Measurements from ENCODE around the gene NEK11. TPM values are rescaled to one million over a fixed set of nuclear protein-coding genes. Genes with fewer than 3 reads are reported as not detected.
"Not testable (repeated sequence)": the region's sequence is repeated elsewhere in the genome, so short reads cannot be mapped to it uniquely, and the experiment has no call there.

NEK11 gene
- total RNA-seq, 1 experiment from 2014 or later: 10.5 TPM

DNA sequence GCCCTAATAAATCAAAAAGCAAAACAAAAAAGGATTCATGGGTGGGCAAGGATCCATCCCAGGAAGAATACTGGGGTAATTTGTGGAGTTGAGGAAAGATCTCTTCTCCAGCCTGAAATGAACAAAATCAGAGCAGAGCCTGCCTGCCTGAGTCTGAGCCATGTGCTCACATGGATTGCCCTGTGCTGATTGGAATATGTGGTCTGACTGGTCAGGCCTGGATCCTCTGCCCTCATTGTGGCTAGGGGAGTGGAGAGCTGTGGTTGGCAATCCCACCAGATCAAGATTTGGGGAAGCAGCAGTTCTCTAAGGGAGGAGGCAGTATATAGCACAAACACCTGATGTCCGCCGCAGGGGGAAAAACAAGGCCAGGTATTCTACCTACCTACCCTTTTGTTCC lies 348.1 kb downstream of the NEK11 start:
- Histone ChIP-seq H3K27me3 (no peaks in the 10 kb centered on the region), H3K9me3 (no peaks in the 10 kb centered on the region), H3K36me3 (no peaks in the 10 kb centered on the region), H3K4me3 (no peak overlapping the region)
- DNase-seq: no peak

DNA sequence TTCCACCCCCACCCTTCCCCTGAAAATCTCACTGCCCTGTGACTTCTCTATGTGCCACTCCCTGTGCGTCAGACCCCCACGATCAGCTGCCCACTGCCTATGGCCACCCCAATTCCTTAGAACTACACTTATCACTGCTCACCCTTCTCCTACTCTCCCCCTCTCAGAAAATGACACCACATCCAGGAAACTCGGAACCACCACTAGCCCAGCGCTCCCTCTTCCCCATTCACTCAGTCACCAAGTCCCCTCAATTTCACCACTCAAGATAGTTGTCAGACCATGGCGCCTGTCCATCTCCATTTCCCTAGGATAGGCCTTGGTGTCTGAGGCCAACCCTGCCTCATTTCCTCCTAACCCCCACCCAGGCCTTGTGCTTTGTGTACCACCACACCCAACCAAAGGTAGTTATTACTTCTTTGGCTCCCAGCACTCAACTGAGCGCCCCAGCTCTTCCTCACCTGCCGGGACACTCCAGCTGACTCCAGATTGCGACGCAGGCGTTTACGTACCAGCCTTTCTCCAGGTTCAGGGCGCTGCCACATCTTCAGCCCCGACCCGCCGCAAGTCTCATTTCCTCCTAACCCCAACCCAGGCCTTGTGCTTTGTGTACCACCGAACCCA lies 354.3 kb downstream of the NEK11 start:
- peak; percentile 12 for DNase-seq
- peaks cover 14% of the 10 kb centered on the region for H3K36me3 ChIP-seq
- H3K27me3 ChIP-seq, H3K9me3 ChIP-seq: not testable (repeated sequence)
- H3K4me3 ChIP-seq: peak overlapping the region; percentile 81

DNA sequence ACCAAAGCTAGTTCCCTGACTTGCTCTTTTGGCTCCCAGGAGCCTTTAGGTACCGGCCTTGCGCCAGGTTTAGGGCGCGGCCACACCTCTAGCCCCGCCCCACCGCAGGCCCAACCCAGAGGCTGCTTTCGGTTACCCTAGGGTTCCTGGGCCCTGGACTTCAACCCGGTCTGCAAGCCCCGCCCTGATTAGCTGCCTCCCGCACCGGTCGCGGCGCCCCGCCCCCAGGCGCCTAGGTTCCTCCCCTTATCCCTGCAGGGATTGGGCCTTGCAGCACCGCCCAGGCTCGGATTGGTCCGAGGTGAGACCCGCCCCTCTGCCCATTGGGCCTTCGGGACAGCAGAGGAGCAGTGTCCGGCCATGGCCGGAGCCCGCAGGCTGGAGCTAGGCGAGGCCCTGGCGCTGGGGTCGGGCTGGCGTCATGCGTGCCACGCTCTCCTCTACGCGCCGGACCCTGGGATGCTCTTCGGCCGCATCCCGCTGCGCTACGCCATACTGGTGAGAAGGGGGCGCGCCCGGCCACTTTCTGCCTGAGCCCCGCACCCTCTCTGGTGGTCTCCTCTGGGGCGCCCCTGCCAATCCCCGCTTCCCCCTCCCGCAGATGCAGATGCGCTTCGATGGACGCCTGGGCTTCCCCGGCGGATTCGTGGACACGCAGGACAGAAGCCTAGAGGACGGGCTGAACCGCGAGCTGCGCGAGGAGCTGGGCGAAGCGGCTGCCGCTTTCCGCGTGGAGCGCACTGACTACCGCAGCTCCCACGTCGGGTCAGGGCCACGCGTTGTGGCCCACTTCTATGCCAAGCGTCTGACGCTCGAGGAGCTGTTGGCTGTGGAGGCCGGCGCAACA lies 355.0 kb downstream of the NEK11 start, which contains the start of gene NUDT16:
Gene NUDT16, plus strand, starts transcription at position 330 of the 847 bp plus-strand sequence. Its CDS starts 31 bp downstream, at position 361.
- peaks cover 14% of the 10 kb centered on the region for H3K36me3 ChIP-seq
- DNase-seq: peak; percentile 100

DNA sequence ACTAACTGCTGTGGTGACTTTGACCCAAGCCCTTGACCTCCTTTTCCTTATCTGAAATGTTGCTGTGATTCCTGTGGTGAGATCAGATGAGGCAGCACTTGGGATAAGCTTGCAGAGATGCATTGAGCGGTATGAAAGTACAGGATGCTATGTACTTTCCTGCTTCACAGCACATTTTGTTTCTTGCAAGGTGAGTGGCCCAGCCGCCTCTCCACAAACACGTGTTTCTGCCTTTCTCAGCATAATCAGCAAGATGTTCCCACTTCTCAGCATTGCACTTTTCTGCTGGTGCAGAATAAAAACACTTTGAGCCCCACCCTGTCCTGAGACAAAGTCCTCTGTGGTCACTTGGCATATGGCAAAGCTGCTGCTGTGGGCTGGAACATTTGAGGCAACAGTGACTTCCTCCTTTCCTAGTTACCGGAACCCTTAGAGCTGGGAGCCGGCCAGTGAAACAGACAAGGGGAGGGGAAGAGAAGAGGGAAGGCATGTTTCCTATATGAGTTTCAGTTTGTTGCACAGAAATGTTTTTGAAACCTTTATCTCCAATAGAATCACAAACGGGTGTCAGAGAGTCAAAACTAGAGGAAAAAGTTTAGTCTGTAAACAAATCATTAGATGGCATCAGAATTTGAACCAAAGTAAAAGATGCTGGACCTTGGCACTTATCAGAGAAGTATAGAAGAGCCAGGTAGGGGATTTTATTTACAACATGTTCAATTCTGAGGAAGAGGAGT lies 359.9 kb downstream of the NEK11 start:
- Histone ChIP-seq H3K9me3 (no peaks in the 10 kb centered on the region), H3K4me3 (no peak overlapping the region)
- DNase-seq: no peak

More for the DNA sequence above, 355.0 kb downstream of the NEK11 start, which contains the start of gene NUDT16:
- Histone ChIP-seq H3K9me3 (no peaks in the 10 kb centered on the region), H3K4me3 (peak within 1 kb of the TSS; percentile 81), H3K27me3 (no peaks in the 10 kb centered on the region)

DNA sequence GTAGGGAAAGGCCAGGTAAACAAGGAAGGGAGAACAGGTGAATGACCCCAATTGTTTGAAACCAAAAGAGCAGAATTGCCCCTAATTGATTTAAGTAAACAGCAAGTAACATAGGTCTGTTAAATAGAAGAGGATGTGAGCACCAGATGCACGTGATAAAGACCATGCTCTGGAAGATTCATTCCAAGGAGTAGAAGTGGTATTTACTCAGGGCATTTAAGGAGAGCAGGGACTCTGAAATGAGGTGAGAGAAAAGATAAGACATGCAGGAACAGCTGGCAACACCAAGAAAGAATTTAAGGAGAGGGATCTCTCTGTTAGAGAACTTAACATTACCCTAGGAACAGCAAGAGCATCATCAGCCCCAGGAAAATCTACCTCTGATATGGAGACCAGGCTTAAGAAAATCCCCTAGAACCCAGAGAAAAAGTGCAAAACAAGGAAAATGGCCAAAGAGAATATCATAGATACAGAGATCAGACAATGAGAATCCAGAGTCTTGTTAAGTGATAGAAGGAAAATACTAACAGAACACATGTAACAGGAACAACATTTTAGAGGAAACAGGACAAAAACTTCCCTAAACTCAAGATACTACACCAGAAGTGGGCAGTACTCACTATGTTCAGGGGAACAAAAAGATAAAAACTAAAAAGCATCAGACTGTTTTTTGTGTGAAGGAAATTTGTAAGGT lies 361.3 kb downstream of the NEK11 start:
- Histone ChIP-seq H3K27me3 (no peaks in the 10 kb centered on the region), H3K36me3 (peaks cover 12% of the 10 kb centered on the region), H3K4me3 (no peak overlapping the region), H3K9me3 (no peaks in the 10 kb centered on the region)
- DNase-seq: no peak

More for the DNA sequence above, 359.9 kb downstream of the NEK11 start:
- no peaks in the 10 kb centered on the region for H3K27me3 ChIP-seq
- H3K36me3 ChIP-seq: peaks cover 14% of the 10 kb centered on the region

DNA sequence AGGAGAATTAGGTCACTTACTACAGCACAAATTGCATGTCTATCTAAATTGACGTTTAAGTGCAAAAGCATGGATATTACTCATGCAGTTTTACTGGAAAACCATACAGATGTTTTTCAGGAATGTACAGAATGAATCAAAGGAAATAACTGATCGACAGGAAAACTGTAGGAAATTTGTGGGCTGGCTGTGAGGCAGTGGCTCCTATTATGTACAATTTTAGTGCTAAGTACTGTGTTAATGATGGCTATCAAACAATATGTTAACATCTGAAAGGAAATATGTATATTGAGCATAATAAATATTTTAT lies 361.8 kb downstream of the NEK11 start:
- DNase-seq: no peak
- Histone ChIP-seq H3K9me3 (no peaks in the 10 kb centered on the region), H3K36me3 (peaks cover 8% of the 10 kb centered on the region), H3K27me3 (no peaks in the 10 kb centered on the region), H3K4me3 (no peak overlapping the region)

DNA sequence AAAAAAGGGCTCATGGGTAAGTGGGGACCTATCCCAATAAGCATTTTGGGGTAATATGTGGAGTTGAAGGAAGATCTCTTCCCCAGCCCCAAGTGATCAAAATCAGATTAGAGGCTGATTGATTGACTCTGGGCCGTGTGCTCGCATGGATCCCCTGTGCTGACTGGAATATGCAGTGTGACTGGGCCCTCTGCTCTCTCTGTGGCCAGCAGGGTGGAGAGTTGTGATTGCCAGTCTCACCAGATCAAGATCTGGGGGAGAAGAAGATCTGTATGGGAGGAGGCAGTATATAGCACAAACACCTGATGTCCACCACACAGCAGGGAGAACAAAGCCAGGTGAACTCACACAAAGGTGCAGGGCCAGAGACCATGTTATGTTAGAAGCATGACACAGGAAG lies 363.7 kb downstream of the NEK11 start:
- Histone ChIP-seq H3K9me3 (no peaks in the 10 kb centered on the region), H3K4me3 (no peak overlapping the region), H3K27me3 (no peaks in the 10 kb centered on the region), H3K36me3 (no peaks in the 10 kb centered on the region)
- DNase-seq: no peak

DNA sequence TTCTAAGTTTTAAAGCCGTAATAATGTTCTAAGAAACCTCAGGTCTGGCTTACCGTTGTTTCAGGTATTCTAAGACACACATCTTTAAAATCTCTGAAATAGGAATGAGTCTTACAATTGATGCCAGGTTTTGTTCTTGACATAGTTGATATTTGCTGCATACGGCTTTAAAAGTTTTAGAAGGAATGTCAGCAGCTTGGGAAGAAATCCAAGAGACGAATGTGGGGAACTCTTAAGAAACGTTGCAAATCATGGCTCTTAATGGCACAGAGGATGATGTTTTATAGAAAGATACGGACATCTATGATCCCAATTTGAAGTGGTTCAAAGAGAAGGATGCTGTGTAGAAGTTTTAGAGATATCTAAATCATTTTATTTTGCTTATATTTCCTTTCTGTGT lies 366.4 kb downstream of the NEK11 start:
- H3K27me3 ChIP-seq: no peaks in the 10 kb centered on the region
- H3K9me3 ChIP-seq: no peaks in the 10 kb centered on the region
- H3K4me3 ChIP-seq: no peak overlapping the region
- H3K36me3 ChIP-seq: no peaks in the 10 kb centered on the region
- DNase-seq: no peak

DNA sequence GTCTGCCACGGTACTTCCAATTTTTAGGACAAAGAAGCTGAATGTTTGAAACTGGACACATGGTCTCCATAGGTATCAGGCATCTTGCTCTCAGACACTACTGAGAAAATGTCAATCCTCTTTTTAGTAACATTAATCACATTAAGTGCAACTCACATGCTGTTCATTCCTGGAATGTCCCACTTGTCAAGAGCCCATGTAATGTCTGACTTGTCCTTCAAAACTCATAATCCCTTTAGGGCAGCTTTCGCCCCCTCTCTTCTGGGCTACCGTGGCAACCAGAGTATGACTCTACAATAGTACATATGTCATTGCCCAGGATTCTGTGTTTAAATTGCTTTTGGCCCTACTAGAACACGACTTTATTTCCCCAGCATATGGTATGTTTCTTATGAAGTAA lies 367.2 kb downstream of the NEK11 start:
- H3K9me3 ChIP-seq: no peaks in the 10 kb centered on the region
- DNase-seq: no peak
- no peak overlapping the region for H3K4me3 ChIP-seq
- H3K27me3 ChIP-seq: no peaks in the 10 kb centered on the region
- H3K36me3 ChIP-seq: no peaks in the 10 kb centered on the region

DNA sequence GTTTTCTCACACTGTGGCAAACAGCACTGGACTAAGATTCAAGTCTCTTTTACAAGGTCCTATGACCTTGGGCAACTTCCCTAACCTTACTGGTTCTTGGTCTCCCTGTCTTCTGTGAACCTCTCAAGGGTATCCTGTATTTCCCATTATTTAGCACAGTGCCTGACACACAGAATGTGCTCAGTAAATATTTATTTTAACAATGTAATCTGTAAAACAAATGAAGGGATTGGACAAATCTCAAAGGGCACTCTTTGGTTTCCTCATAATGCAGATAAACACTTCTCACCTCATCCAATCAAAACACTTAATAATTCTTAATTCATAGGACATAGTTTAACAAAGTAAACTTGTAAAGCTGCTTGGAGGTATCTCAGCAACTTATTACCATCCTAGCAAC lies 367.7 kb downstream of the NEK11 start:
- DNase-seq: no peak
- Histone ChIP-seq H3K36me3 (no peaks in the 10 kb centered on the region), H3K9me3 (no peaks in the 10 kb centered on the region), H3K27me3 (no peaks in the 10 kb centered on the region), H3K4me3 (no peak overlapping the region)

DNA sequence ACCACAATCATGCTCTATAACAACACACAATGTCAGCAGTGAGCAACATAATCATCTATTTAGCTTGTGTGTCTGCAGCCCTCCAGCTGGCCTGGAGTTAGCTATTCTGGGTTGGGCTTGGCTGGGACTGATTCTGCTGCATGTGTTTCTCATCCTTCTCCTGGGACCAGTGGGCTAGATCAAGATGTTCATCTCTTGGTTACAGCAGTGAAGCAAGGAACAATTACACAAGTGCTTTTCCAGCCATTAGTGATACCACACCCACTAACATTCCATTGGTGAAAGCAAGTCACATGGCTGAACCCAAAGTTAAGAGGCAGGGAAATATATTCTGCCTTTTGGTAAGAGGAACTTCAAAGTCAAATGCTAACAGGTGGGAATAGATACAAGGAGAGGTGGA lies 369.5 kb downstream of the NEK11 start:
- H3K36me3 ChIP-seq: no peaks in the 10 kb centered on the region
- no peak overlapping the region for H3K4me3 ChIP-seq
- no peaks in the 10 kb centered on the region for H3K27me3 ChIP-seq
- DNase-seq: no peak
- no peaks in the 10 kb centered on the region for H3K9me3 ChIP-seq

DNA sequence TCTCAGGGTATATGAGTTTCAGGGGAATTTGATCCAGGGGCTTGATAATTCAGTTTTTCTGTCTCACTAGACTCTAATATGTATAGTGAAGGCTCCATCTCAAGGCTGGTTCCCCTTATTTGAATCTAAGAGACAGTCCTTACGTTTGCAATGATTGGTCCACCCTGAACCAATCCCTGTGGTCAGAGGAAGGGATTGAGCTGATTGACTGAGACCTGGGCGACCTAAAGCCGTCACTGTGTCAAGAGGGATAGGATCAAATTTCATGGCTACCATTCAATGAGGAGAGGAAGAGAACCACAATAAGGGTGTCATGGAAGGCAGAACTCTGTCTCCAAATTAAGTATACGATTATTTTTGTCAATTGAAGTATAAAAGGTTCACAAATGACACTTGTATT lies 371.2 kb downstream of the NEK11 start:
- H3K36me3 ChIP-seq: no peaks in the 10 kb centered on the region
- no peak overlapping the region for H3K4me3 ChIP-seq
- H3K27me3 ChIP-seq: no peaks in the 10 kb centered on the region
- no peaks in the 10 kb centered on the region for H3K9me3 ChIP-seq
- no peak for DNase-seq

Other genes starting within 250 kb of the NEK11 start
- 31.0 and 57.3 TPM in 2 replicates for gene ATP2C1, start 132.8 kb upstream of the NEK11 start, total RNA-seq (2014; rRNA removed; shearing (Covaris generic); ENCODE audit: low replicate concordance)
- gene ASTE1, start 52 bp upstream of the NEK11 start, total RNA-seq (2014; rRNA removed; shearing (Covaris generic); ENCODE audit: low replicate concordance): 6.6 and 7.2 TPM in 2 replicates

Measured in MG63 (cell line).